K562 (cell line): Measurements from ENCODE around the gene NECTIN3.

Source experiments
- TCF7L2 ChIP-seq: fragments of 150-350 bp; IDR thresholded peaks from 2 replicates; pipeline ENCODE4 v1.6.1; 2016; ENCODE audit warnings: low read depth, mild to moderate bottlenecking, low read length, moderate library complexity
- ZBTB8A ChIP-seq: fragments of 450-650 bp; IDR thresholded peaks from 2 replicates; pipeline ENCODE4 v1.6.1; 2018; ENCODE audit warnings: mild to moderate bottlenecking, moderate library complexity; ENCODE audit not compliant: partially characterized antibody
- ZNF668 ChIP-seq: fragments of 250-450 bp; sonication (Bioruptor Pico); IDR thresholded peaks from 2 replicates; pipeline ENCODE4 v1.8.0; 2022; ENCODE audit warnings: mild to moderate bottlenecking, inconsistent platforms
- TF ChIP-seq, protein P1 (sequence below): IDR thresholded peaks from 2 replicates; pipeline ENCODE4 v1.6.1; 2011; ENCODE audit not compliant: insufficient read length; ENCODE audit errors: extremely low read depth

DNA sequence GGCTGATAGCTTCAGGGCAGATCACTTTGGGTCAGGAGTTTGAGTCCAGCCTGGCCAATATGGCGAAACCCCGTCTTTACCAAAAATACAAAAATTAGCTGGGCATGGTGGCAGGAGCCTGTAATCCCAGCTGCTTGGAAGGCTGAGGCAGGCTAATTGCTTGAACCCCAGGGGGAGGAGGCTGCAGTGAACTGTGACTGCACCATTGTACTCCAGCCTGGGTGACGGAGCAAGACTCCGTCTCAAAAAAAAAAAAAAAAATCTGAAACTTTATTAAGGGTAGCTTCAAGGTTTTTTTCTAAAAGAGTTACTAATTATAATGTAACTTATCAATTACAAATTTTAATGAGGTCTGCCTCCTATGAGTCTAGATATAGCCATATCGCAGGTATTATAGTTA lies 5.1 kb downstream of the NECTIN3 start:
- TF ChIP-seq ZBTB8A (no peak), ZNF668 (CRISPR knock-in tag) (no peak), TCF7L2 (no peak)
- TF ChIP-seq, protein P1, sequence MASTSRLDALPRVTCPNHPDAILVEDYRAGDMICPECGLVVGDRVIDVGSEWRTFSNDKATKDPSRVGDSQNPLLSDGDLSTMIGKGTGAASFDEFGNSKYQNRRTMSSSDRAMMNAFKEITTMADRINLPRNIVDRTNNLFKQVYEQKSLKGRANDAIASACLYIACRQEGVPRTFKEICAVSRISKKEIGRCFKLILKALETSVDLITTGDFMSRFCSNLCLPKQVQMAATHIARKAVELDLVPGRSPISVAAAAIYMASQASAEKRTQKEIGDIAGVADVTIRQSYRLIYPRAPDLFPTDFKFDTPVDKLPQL: no peak
